ENCODE measurements around the gene PDGFC.

PDGFC gene

GRCh38 chr4:156749426-156750403 is 221.9 kb downstream of the PDGFC start:
- Histone ChIP-seq H3K4me3 (no peak overlapping the region), H3K27ac (no peak overlapping the region)
- DNase-seq (ENCODE audit: low spot score) = no peak
- TF ChIP-seq, protein P1, sequence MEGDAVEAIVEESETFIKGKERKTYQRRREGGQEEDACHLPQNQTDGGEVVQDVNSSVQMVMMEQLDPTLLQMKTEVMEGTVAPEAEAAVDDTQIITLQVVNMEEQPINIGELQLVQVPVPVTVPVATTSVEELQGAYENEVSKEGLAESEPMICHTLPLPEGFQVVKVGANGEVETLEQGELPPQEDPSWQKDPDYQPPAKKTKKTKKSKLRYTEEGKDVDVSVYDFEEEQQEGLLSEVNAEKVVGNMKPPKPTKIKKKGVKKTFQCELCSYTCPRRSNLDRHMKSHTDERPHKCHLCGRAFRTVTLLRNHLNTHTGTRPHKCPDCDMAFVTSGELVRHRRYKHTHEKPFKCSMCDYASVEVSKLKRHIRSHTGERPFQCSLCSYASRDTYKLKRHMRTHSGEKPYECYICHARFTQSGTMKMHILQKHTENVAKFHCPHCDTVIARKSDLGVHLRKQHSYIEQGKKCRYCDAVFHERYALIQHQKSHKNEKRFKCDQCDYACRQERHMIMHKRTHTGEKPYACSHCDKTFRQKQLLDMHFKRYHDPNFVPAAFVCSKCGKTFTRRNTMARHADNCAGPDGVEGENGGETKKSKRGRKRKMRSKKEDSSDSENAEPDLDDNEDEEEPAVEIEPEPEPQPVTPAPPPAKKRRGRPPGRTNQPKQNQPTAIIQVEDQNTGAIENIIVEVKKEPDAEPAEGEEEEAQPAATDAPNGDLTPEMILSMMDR (IDR thresholded peaks at IDR 0.05) = no peak

DNA sequence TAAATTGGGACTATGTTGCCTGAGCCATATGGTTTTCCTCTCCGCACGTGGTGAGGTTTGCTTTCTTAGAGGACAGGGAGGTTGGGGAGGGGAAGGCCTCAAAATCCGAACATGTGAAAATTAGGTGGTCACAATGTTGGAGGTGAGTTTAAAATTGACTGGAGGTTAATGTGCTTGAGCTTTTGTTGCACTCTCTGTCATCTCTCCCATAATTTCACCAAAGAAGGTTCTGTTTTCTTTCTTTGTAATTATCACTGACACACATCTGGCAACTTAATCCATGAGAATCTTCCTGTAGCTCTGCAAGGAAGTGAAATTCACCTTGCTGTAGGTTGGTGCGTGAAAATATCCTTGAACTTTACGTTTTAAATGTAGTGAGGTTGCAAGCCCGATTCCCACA is 225.5 kb downstream of the PDGFC start:
- Histone ChIP-seq H3K4me3 (no peak overlapping the region), H3K27ac (no peak overlapping the region)
- TF ChIP-seq, protein P1 (IDR thresholded peaks at IDR 0.05) = no peak
- DNase-seq (ENCODE audit: low spot score) = no peak

DNA sequence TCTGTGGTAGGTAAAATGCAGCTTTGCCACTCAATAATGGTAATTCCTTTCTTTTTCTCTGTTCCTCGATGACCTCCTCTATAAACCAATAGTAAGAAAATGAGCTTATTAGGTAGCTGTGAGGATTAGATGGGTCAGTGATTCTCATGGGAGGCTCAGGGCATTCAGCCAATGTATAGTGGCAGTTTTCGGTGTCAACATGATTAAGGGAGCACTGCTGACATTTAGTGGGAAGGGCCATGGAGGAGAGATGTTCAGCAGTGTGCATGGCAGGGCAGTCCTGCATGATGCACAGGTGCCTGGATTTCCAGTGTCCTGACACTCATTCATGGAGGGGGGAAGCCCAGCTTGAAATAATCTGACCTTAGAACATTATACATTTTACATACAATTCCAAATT is 232.8 kb downstream of the PDGFC start:
- H3K4me3 ChIP-seq = no peak overlapping the region
- no peak overlapping the region for H3K27ac ChIP-seq
- no peak for DNase-seq (ENCODE audit: low spot score)
- TF ChIP-seq, protein P1 (IDR thresholded peaks at IDR 0.05) = no peak

DNA sequence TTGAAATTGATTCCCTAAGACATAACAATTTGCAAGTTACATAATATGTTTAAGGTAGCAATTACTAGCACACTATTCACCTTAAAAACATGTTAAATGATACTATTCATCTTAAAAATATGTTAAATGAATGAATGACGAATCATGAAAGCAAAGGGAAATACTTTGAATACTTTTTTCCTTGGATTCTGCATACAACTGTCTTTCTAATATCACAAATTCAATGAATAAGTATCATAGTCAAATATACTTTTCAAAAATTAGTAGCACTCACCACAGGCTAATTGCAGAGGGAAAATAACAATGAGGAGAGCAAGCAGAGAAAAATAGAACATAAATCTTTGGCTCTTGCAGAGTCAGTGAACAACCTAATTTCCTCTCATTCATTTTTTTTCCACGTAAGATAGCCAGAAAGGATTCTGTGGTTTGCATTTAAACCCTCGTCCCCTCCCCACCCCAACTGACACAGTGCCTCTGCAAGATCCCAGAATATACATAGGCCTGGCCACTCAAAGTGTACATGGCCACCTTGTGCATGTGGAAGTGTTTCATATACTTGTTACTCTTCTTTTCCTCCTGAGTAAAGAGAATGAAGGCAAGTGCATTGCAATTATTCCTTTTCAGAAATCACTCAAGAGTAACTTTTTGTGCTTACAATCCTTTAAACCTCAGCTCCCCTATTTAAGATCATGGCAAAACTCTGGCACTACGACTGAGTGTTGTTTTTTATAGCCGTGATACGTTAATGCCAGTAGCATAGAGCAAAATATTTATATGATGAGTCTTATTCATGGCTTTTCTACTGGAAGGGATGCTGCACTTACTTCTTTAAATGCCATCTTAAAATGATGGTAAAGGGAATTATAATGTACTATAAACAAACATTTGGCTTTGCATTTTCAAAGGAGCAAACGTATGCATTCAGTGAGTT is 236.4 kb downstream of the PDGFC start:
- DNase-seq (ENCODE audit: low spot score) = no peak
- Histone ChIP-seq H3K27ac (no peak overlapping the region), H3K4me3 (no peak overlapping the region)
- TF ChIP-seq, protein P1 (IDR thresholded peaks at IDR 0.05) = no peak

DNA sequence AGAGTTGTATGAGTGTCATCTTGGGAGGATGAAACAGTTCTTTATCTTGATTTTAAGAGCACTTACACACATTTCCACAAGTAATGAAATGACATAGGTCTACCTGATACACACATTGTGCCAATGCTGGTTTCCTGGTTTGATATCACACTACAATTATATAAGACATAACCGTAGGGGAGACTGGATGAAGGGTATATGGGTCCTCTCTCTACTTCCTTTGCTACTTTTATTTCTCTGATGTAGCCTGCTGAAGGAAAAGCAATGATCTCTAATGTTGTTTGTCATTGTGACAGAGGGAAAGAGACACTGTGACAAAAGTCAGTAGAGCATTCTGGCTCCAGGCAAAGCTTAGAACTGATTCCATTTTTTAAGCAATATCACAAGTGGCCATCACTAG is 238.0 kb downstream of the PDGFC start:
- H3K4me3 ChIP-seq = no peak overlapping the region
- DNase-seq (ENCODE audit: low spot score) = no peak
- H3K27ac ChIP-seq = no peak overlapping the region
- TF ChIP-seq, protein P1 (IDR thresholded peaks at IDR 0.05) = no peak

DNA sequence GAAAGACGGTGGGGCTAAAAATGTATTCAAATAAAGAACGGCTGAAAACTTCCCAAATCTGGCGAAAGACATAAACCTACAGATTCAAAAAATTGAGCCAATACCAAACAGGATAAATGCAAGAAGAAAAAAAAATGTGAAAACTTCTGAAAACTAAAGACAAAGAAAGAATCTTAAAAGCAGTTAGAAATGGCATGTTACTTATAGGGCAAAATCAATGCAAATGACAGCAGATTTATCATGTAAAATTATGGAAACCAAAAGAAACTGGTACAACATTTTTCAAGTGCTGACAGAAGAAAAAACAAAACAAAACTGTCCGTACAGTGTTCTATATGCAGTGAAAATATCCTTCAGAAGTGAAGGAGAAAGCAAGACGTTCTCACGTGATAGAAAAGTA is 239.0 kb downstream of the PDGFC start:
- TF ChIP-seq, protein P1 (IDR thresholded peaks at IDR 0.05) = no peak
- DNase-seq (ENCODE audit: low spot score) = no peak
- no peak overlapping the region for H3K27ac ChIP-seq
- H3K4me3 ChIP-seq = no peak overlapping the region
